ENCODE data around the gene CANT1. TPM values are rescaled to one million over a fixed set of nuclear protein-coding genes. Genes with fewer than 3 reads are reported as not detected.
A peak's percentile ranks its signal among the peaks of the same experiment; 100 is the strongest.

CANT1 gene
- total RNA-seq, 4 donors from 2014 or later = 21.2 to 33.7 (median 27.0) TPM

DNA sequence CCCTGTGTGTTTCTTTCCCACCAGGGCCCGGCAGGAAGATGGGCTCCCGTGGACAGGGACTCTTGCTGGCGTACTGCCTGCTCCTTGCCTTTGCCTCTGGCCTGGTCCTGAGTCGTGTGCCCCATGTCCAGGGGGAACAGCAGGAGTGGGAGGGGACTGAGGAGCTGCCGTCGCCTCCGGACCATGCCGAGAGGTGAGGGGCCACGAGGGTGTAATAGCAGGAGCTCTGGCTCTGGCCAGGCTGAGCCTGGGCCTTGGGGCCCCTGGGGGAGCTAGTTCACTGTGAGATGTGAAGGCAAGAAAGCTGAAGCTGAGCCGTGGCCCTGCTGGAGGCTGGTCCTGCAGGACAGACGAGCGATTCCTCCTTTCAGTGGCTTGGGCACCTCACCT is 34.4 kb upstream of the CANT1 start:
- Histone ChIP-seq H3K4me3 (no peak overlapping the region), H3K9me3 (no peaks in the 10 kb centered on the region), H3K36me3 (peaks cover 0 to 32% (median 23%) of the 10 kb centered on the region in 4 donors), H3K4me1 (peaks cover 24 to 44% (median 30%) of the 10 kb centered on the region in 4 donors), H3K27ac (replicated peaks in 1 of 4) (no peak overlapping the region), H3K27me3 (no peaks in the 10 kb centered on the region)
- 62% methylated on average over 8 of the region's 12 CpGs for WGBS
- DNase-seq (ENCODE audit: extremely low spot score) = no peak
- intact Hi-C loops (cut with DNase I) = no loop called here
- TF ChIP-seq EP300 (IDR thresholded peaks at IDR 0.05) = no peak
- TF ChIP-seq POLR2A (IDR thresholded peaks at IDR 0.05; ENCODE audit: low read depth) = no peak
- no peak for TF ChIP-seq POLR2AphosphoS5 (IDR thresholded peaks at IDR 0.05)

GRCh38 chr17:79043191-79043930 is 33.8 kb upstream of the CANT1 start:
- TF ChIP-seq POLR2AphosphoS5 (IDR thresholded peaks at IDR 0.05) = no peak
- TF ChIP-seq POLR2A (IDR thresholded peaks at IDR 0.05; ENCODE audit: low read depth) = no peak
- no peak for TF ChIP-seq EP300 (IDR thresholded peaks at IDR 0.05)
- TF ChIP-seq CTCF (IDR thresholded peaks at IDR 0.05) = no peak
- H3K4me3 ChIP-seq = no peak overlapping the region
- intact Hi-C loops (cut with DNase I) = no loop called here
- H3K9me3 ChIP-seq = no peaks in the 10 kb centered on the region
- H3K36me3 ChIP-seq = peaks cover 0 to 26% (median 17%) of the 10 kb centered on the region in 4 donors
- DNase-seq (ENCODE audit: extremely low spot score) = no peak
- peaks cover 20 to 45% (median 32%) of the 10 kb centered on the region in 4 donors for H3K4me1 ChIP-seq
- H3K27me3 ChIP-seq = no peaks in the 10 kb centered on the region
- 76% methylated on average over 10 of the region's 10 CpGs for WGBS
- H3K27ac ChIP-seq (replicated peaks in 1 of 4) = no peak overlapping the region

DNA sequence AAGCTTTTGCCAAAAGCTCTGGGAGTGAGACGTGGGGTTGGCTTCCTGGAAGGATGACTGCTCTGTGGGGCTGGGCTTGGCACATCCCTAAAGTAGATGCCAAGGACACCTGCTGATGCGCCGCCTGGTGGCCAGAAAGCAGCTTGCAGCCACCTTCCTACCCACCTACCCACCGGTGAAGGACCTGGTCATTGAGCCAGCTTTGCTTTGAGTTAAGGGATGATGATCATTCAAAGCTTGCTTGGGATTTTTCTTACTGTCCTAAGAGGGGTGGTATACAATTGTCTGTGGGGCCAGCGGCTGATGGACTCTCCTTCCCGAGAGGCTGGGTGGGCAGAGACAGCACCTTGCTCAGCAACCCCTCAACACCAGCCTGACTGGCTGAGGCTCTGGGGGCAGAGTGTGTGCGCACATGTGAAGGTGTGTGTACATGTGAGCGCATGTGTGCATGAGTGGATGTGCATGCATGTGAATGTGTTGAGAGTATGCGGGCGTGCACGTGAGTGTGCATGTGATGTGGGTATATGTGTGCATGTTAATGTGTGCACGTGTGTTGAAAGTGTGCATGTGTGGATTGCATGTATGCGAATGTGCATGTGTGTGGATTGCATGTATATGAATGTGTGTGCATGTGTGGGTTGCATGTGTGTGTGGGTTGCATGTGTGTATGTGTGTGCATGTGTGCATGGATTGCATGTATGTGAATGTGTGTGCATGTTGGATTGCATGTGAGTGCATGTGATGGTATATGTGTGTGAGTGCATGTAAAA is 33.0 kb upstream of the CANT1 start:
- no peak overlapping the region for H3K27ac ChIP-seq (replicated peaks in 1 of 4)
- H3K9me3 ChIP-seq = no peaks in the 10 kb centered on the region
- intact Hi-C loops (cut with DNase I) = no loop called here
- H3K27me3 ChIP-seq = no peaks in the 10 kb centered on the region
- H3K4me1 ChIP-seq = peaks cover 17 to 45% (median 34%) of the 10 kb centered on the region in 4 donors
- TF ChIP-seq EP300 (IDR thresholded peaks at IDR 0.05) (no peak), CTCF (IDR thresholded peaks at IDR 0.05) (peak; percentile 81 to 90 (median 87)), POLR2AphosphoS5 (IDR thresholded peaks at IDR 0.05) (peak in 1 of 2 donors; percentile 49), POLR2A (IDR thresholded peaks at IDR 0.05; ENCODE audit: low read depth) (no peak)
- 61% methylated on average over 11 of the region's 13 CpGs for WGBS
- H3K4me3 ChIP-seq = no peak overlapping the region
- peaks cover 0 to 18% (median 10%) of the 10 kb centered on the region in 4 donors for H3K36me3 ChIP-seq
- DNase-seq (ENCODE audit: extremely low spot score) = no peak

GRCh38 chr17:79041723-79042420 is 32.3 kb upstream of the CANT1 start:
- WGBS = 93% methylated on average over 14 of the region's 29 CpGs
- TF ChIP-seq POLR2AphosphoS5 (IDR thresholded peaks at IDR 0.05) = no peak
- no peak for TF ChIP-seq EP300 (IDR thresholded peaks at IDR 0.05)
- no peak for TF ChIP-seq POLR2A (IDR thresholded peaks at IDR 0.05; ENCODE audit: low read depth)
- TF ChIP-seq CTCF (IDR thresholded peaks at IDR 0.05) = no peak
- no peaks in the 10 kb centered on the region for H3K9me3 ChIP-seq
- DNase-seq (ENCODE audit: extremely low spot score) = no peak
- no peaks in the 10 kb centered on the region for H3K27me3 ChIP-seq
- intact Hi-C loops (cut with DNase I) = no loop called here
- peaks cover 9 to 40% (median 30%) of the 10 kb centered on the region in 4 donors for H3K4me1 ChIP-seq
- H3K4me3 ChIP-seq = no peak overlapping the region
- H3K27ac ChIP-seq (replicated peaks in 1 of 4) = peak overlapping the region in 1 of 4 donors; percentile 50
- H3K36me3 ChIP-seq = peaks cover 0 to 11% (median 5%) of the 10 kb centered on the region in 4 donors

Measured in esophagus muscularis mucosa (tissue), 4 donors.